Esophagus (tissue), 2 donors: ENCODE measurements around the gene GAD2. TPM values are rescaled to one million over a fixed set of nuclear protein-coding genes. Genes with fewer than 3 reads are reported as not detected.
"Not testable (repeated sequence)": the region's sequence is repeated elsewhere in the genome, so short reads cannot be mapped to it uniquely, and the experiment has no call there.

Experiments
- H3K27ac ChIP-seq, 2 donors: one replicate each; pipeline ENCODE4 v1.5.1; 2013; ENCODE audit warnings: low read depth in 2 of 2, mild to moderate bottlenecking in 2 of 2, inconsistent platforms in 1 of 2, low read length in 1 of 2, moderate library complexity in 1 of 2
- H3K27me3 ChIP-seq, 2 donors: one replicate each; pipeline ENCODE4 v1.6.1; 2013; ENCODE audit warnings: low read length in 2 of 2, control low read depth in 1 of 2, mild to moderate bottlenecking in 1 of 2; ENCODE audit not compliant: insufficient read depth in 2 of 2, control insufficient read depth in 1 of 2
- H3K36me3 ChIP-seq, 2 donors: one replicate each; pipeline ENCODE4 v1.6.1; 2013; ENCODE audit warnings: low read length in 1 of 2; ENCODE audit not compliant: control insufficient read depth in 2 of 2, insufficient read depth in 2 of 2
- H3K4me1 ChIP-seq, 2 donors: one replicate each; pipeline ENCODE4 v1.6.1; 2013; ENCODE audit warnings: low read length in 1 of 2; ENCODE audit not compliant: control insufficient read depth in 2 of 2, insufficient read depth in 2 of 2
- H3K4me3 ChIP-seq, 2 donors: one replicate each; pipeline ENCODE4 v1.5.1; 2013; ENCODE audit warnings: low read length in 2 of 2, mild to moderate bottlenecking in 2 of 2, low read depth in 1 of 2, moderate library complexity in 1 of 2
- H3K9me3 ChIP-seq, 2 donors: one replicate each; pipeline ENCODE4 v1.6.1; 2013; ENCODE audit warnings: mild to moderate bottlenecking in 2 of 2, low read depth in 1 of 2, low read length in 1 of 2, moderate library complexity in 1 of 2; ENCODE audit not compliant: control insufficient read depth in 2 of 2, insufficient read depth in 1 of 2
- WGBS, 2 donors: extraction: QIAGEN DNeasy Blood & Tissue Kit; methylation state at CpG; one replicate each; pipeline ENCODE4 v1.1.7; 2013; 5-methylcytosine and 5-hydroxymethylcytosine counted together
- polyA plus RNA-seq, 2 donors: library from polyadenylated mRNA; stranded (reverse); fragments of 200-250 nt; gene quantifications; one replicate each; pipeline ENCODE4 v1.2.3, GENCODE V29; 2013
- donor health status: healthy with polysubstance abuse.
- donor health status: Bipolar disorder and iron deficiency.

GAD2 gene
- polyA plus RNA-seq, 2 donors, result 0.01 TPM; not detected in 1

GRCh38 chr10:26331371-26331770 is 114.8 kb downstream of the GAD2 start:
- Histone ChIP-seq H3K4me3 (no peak overlapping the region), H3K36me3 (no peaks in the 10 kb centered on the region), H3K4me1 (peaks cover 0 to 3% of the 10 kb centered on the region in 2 donors), H3K9me3 (peaks cover 0 to 2% of the 10 kb centered on the region in 2 donors), H3K27me3 (no peaks in the 10 kb centered on the region), H3K27ac (no peak overlapping the region)
- WGBS, 2 donors, result 61 to 67% methylated on average over 3 of the region's 3 CpGs

GRCh38 chr10:26334232-26334931 is 117.8 kb downstream of the GAD2 start:
- 67 to 79% methylated on average over 4 of the region's 4 CpGs for WGBS, 2 donors
- H3K9me3 ChIP-seq, result peaks cover 0 to 2% of the 10 kb centered on the region in 2 donors
- H3K27me3 ChIP-seq, result no peaks in the 10 kb centered on the region
- H3K27ac ChIP-seq, result no peak overlapping the region
- no peaks in the 10 kb centered on the region for H3K36me3 ChIP-seq
- H3K4me1 ChIP-seq, result no peaks in the 10 kb centered on the region
- H3K4me3 ChIP-seq, result no peak overlapping the region

- no peaks in the 10 kb centered on the region for H3K4me1 ChIP-seq
- H3K27me3 ChIP-seq, result no peaks in the 10 kb centered on the region
- H3K4me3 ChIP-seq, result no peak overlapping the region
- no peak overlapping the region for H3K27ac ChIP-seq
- 12 to 18% methylated on average over 7 of the region's 7 CpGs for WGBS, 2 donors
- H3K9me3 ChIP-seq, result peaks cover 0 to 2% of the 10 kb centered on the region in 2 donors
- no peaks in the 10 kb centered on the region for H3K36me3 ChIP-seq
Measured at GRCh38 chr10:26334932-26335573, 118.5 kb downstream of the GAD2 start.

- Histone ChIP-seq H3K4me3 (no peak overlapping the region), H3K9me3 (peaks cover 0 to 2% of the 10 kb centered on the region in 2 donors), H3K27me3 (no peaks in the 10 kb centered on the region), H3K4me1 (no peaks in the 10 kb centered on the region), H3K36me3 (no peaks in the 10 kb centered on the region), H3K27ac (no peak overlapping the region)
- WGBS, 2 donors, result 61 to 79% methylated on average over 6 of the region's 6 CpGs
Measured at GRCh38 chr10:26335574-26336093, 119.1 kb downstream of the GAD2 start.

GRCh38 chr10:26336979-26337378 is 120.4 kb downstream of the GAD2 start:
- 60 to 65% methylated on average over 2 of the region's 2 CpGs for WGBS, 2 donors
- peaks cover 0 to 2% of the 10 kb centered on the region in 2 donors for H3K9me3 ChIP-seq
- H3K4me1 ChIP-seq, result no peaks in the 10 kb centered on the region

GRCh38 chr10:26341701-26342100 is 125.1 kb downstream of the GAD2 start:
- Histone ChIP-seq H3K4me1 (no peaks in the 10 kb centered on the region), H3K27me3 (no peaks in the 10 kb centered on the region), H3K4me3 (no peak overlapping the region), H3K36me3 (no peaks in the 10 kb centered on the region), H3K9me3 (no peaks in the 10 kb centered on the region), H3K27ac (no peak overlapping the region)

More at GRCh38 chr10:26336979-26337378, 120.4 kb downstream of the GAD2 start:
- Histone ChIP-seq H3K27me3 (no peaks in the 10 kb centered on the region), H3K36me3 (no peaks in the 10 kb centered on the region), H3K27ac (no peak overlapping the region), H3K4me3 (no peak overlapping the region)

GRCh38 chr10:26348821-26349417 is 132.3 kb downstream of the GAD2 start:
- H3K4me1 ChIP-seq, H3K27me3 ChIP-seq, H3K9me3 ChIP-seq, H3K27ac ChIP-seq, H3K36me3 ChIP-seq, H3K4me3 ChIP-seq: not testable (repeated sequence)
- WGBS, 2 donors, result 59 to 60% methylated on average over 9 of the region's 9 CpGs

Other genes starting within 250 kb of the GAD2 start
- gene APBB1IP, start 221.6 kb downstream of the GAD2 start, polyA plus RNA-seq, result under 1 TPM; 0.75 to 0.98 TPM